GM12873 (cell line): ENCODE data around the gene DKKL1.

Experiments
- CTCF ChIP-seq: IDR thresholded peaks from 2 replicates; pipeline ENCODE4 v1.5.1; 2012; ENCODE audit warnings: low read depth, mild to moderate bottlenecking, moderate library complexity, low read length, control low read depth; ENCODE audit not compliant: insufficient read depth; ENCODE audit errors: missing control alignments

DKKL1 gene

GRCh38 chr19:49400029-49400428 lies 36.4 kb downstream of the DKKL1 start:
- no peak for TF ChIP-seq CTCF

GRCh38 chr19:49403404-49404187 lies 39.9 kb downstream of the DKKL1 start:
- TF ChIP-seq CTCF: no peak

GRCh38 chr19:49407079-49407478 lies 43.4 kb downstream of the DKKL1 start:
- TF ChIP-seq CTCF: no peak

GRCh38 chr19:49407482-49408015 lies 43.9 kb downstream of the DKKL1 start:
- no peak for TF ChIP-seq CTCF

GRCh38 chr19:49408816-49409440 lies 45.3 kb downstream of the DKKL1 start:
- TF ChIP-seq CTCF: no peak

GRCh38 chr19:49409441-49410029 lies 45.9 kb downstream of the DKKL1 start:
- no peak for TF ChIP-seq CTCF

- no peak for TF ChIP-seq CTCF
These were observed 48.1 kb downstream of the DKKL1 start for GRCh38 chr19:49411681-49412326.
